Epithelial cell of esophagus (primary cell): ENCODE measurements around the gene PARD3B.

Source experiments
- DNase-seq: peaks from one replicate; pipeline ENCODE4 v3.0.0; 2010; ENCODE audit warnings: low read depth
- H3K4me3 ChIP-seq: 2 replicates; pipeline ENCODE4 v1.5.1; 2011; ENCODE audit warnings: mild to moderate bottlenecking, low read length, control low read depth
- TF ChIP-seq, protein P1 (sequence below): IDR thresholded peaks from 2 replicates; pipeline ENCODE4 v1.5.1; 2011; ENCODE audit warnings: low read depth, mild to moderate bottlenecking, low read length, control low read depth, inconsistent platforms; ENCODE audit not compliant: insufficient read depth; ENCODE audit errors: missing control alignments

Gene PARD3B

DNA sequence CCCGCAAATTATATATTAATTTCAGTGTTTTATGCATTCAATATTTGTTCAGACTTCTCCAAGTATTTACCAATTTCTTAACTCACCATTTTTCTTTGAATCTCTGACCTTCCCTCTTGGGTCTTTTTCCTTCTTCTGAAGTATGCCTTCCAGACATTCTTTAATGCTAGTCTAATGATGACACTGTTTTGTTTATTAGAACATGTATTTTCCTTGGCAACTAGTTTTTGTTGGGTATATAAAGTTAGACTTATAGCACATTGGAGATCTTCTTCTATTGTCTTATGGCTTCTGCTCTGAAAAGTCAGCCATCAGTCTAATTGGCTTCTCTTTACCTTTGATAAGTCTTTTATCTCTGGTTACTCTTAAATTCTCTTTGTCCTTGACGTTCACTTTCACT is 713.8 kb downstream of the PARD3B start:
- no peak for DNase-seq
- TF ChIP-seq, protein P1, sequence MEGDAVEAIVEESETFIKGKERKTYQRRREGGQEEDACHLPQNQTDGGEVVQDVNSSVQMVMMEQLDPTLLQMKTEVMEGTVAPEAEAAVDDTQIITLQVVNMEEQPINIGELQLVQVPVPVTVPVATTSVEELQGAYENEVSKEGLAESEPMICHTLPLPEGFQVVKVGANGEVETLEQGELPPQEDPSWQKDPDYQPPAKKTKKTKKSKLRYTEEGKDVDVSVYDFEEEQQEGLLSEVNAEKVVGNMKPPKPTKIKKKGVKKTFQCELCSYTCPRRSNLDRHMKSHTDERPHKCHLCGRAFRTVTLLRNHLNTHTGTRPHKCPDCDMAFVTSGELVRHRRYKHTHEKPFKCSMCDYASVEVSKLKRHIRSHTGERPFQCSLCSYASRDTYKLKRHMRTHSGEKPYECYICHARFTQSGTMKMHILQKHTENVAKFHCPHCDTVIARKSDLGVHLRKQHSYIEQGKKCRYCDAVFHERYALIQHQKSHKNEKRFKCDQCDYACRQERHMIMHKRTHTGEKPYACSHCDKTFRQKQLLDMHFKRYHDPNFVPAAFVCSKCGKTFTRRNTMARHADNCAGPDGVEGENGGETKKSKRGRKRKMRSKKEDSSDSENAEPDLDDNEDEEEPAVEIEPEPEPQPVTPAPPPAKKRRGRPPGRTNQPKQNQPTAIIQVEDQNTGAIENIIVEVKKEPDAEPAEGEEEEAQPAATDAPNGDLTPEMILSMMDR: no peak
- no peak overlapping the region for H3K4me3 ChIP-seq

DNA sequence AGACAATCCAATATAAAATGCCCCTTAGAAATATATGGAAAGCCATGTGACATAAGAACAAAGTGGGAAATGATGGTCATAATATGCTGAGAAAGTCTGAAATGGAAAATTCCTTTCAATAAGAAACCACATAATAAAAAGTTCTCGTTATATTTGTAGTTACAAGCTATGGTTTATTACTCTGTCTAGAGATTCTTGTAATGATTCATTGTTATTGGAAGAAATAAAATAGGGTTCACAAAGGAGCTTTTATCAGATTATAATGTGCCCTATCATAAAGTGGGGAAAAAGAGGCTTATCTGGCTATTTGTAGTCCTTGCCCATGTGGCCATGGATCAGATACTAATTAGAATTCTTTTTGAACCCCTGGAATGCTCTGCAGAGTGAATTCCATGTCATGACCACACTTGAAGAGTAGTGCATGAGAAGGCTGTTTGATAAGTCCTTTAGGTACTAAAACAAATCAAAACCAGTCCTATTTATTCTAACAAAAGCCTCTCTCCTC is 716.3 kb downstream of the PARD3B start:
- no peak overlapping the region for H3K4me3 ChIP-seq
- TF ChIP-seq, protein P1: no peak
- no peak for DNase-seq

DNA sequence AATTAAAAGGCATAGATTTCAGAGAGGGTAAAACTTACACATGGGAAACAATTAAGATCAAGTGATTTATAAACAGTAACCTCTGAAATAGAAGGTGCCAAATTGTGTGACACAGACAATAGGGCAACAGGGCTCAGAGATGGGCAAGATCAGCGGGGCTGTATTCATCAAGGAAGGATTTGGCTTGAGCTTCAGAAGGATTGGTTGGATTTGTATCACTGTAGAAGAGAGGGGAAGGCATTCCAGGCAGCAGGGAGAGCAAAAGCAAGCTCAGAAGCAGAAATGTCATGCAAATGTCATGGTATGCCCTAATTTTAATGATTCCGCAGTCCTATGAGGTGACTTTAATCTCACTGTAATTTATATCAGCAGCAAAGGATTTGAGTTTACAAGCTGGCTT is 722.0 kb downstream of the PARD3B start:
- TF ChIP-seq, protein P1: no peak
- no peak for DNase-seq
- H3K4me3 ChIP-seq: no peak overlapping the region

DNA sequence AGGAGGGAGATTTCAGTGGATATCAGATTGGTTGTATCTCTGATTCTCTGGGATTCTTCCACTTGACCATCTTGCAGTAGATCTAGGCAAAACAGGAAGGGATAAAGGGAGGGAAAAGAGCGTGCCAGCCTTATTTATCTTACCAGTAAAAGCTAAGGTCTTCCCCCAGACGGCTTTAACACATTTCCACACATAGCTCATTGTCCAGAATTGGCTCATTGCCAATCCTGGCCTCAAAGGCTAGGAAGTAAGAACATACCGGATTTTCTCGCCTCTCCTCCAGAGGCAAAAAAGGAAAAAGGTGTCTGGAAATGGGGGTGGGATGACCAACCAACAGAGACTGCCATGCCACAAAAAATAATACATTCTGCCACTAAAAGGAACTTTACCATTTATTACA is 725.4 kb downstream of the PARD3B start:
- no peak overlapping the region for H3K4me3 ChIP-seq
- TF ChIP-seq, protein P1: no peak
- peak; percentile 10 for DNase-seq

DNA sequence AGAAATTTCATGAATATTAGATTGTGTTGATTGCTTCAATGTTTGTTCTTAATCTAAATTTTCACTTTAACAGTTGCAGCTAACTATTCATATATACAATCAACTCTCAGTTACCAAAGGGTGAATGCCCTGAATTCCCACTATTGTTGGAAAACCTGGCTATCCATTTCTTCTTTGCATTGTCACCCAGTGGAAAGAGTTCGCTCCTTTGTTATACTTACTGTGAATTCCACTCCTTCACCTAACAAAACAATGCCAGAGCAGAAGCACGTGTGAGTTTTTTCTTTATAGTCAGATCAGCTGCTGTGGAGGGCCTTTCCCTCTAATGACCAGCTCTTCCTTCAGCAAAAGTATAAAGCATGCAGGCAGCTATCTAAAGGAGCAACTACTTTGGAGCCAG is 727.9 kb downstream of the PARD3B start:
- DNase-seq: no peak
- TF ChIP-seq, protein P1: no peak
- H3K4me3 ChIP-seq: no peak overlapping the region

DNA sequence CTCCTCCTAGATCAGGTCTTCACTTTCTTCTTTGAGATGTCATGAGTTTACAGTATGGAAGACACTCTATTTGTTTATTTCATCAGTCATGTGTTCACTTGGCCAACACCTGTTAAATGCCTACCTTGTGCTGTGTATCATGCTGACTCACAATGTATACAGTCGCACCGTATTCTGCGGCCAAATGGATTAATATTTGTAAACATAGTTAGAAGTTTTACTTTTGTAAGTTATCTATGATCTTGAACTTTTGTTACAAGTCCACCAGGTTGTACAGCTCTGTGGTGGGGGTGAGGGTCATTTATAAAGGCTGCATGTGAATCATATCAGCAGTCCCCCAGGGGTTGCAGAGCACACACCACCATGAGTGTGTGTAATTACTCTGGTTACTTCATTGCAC is 728.4 kb downstream of the PARD3B start:
- no peak overlapping the region for H3K4me3 ChIP-seq
- TF ChIP-seq, protein P1: no peak
- DNase-seq: peak; percentile 72

DNA sequence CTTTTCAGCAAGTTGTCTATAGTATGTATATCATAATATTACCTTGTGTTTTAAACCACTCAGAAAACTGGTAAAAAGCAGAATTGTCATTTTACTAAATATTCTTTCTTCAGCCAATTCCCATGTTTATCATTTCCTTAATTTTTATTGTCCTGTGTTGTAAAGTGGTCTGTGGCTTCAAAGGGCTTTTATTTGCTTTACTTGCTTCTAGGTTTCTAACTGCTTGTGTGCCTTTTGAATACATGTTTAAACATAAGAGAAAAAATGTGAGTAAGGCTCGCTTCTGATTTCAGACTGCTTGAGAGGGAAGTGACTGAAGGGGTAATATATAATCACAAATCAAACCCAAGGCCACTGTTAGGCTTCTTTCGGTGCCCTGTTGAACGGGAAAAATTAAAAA is 729.5 kb downstream of the PARD3B start:
- TF ChIP-seq, protein P1: no peak
- DNase-seq: no peak
- no peak overlapping the region for H3K4me3 ChIP-seq
